Measurements from ENCODE around the gene VAV3. TPM values are rescaled to one million over a fixed set of nuclear protein-coding genes. Genes with fewer than 3 reads are reported as not detected.

VAV3 gene
- total RNA-seq, 1 experiment from 2014 or later = not detected

- no peak for DNase-seq (ENCODE audit: low read depth, low spot score)
- peaks cover 13% of the 10 kb centered on the region; the same call in 1 of the 2 replicates for H3K27me3 ChIP-seq (ENCODE audit: insufficient read depth, low read length)
- TF ChIP-seq ZNF274 (IDR thresholded peaks at IDR 0.05; ENCODE audit: low read depth, low read length) (no peak), EGR1 (IDR thresholded peaks at IDR 0.05; ENCODE audit: low read depth) (no peak), SP1 (IDR thresholded peaks at IDR 0.05; ENCODE audit: low read depth) (no peak), ZBTB33 (IDR thresholded peaks at IDR 0.05; ENCODE audit: extremely low read depth, insufficient replicate concordance, low read length) (no peak), CEBPB (IDR thresholded peaks at IDR 0.05; ENCODE audit: low read depth) (no peak), FOSL1 (IDR thresholded peaks at IDR 0.05; ENCODE audit: low read depth) (no peak), CBX3 (IDR thresholded peaks at IDR 0.05; ENCODE audit: low read depth) (no peak), TCF7L2 (IDR thresholded peaks at IDR 0.05; ENCODE audit: borderline replicate concordance, extremely low read depth, insufficient read depth, insufficient read length) (no peak), ELF1 (IDR thresholded peaks at IDR 0.05; ENCODE audit: borderline replicate concordance, low read depth) (no peak), MAX (IDR thresholded peaks at IDR 0.05) (no peak), REST (IDR thresholded peaks at IDR 0.05; ENCODE audit: low read depth) (no peak), POLR2AphosphoS5 (IDR thresholded peaks at IDR 0.05; ENCODE audit: low read depth, low read length) (no peak), YY1 (IDR thresholded peaks at IDR 0.05; ENCODE audit: extremely low read depth, insufficient replicate concordance, low read depth, low read length) (no peak), POLR2A (IDR thresholded peaks at IDR 0.05; ENCODE audit: borderline replicate concordance, extremely low read depth, insufficient read depth, insufficient read length) (no peak), ZFX (IDR thresholded peaks at IDR 0.05) (no peak), RAD21 (IDR thresholded peaks at IDR 0.05; ENCODE audit: low read depth) (no peak)
- intact Hi-C loops (cut with micrococcal nuclease) = no loop called here
- ChIA-PET POLR2A (no interaction called here), CTCF (no interaction called here), RAD21 (ENCODE audit: low non-redundant PET in 1 of 2, low total read pairs in 2 of 2, uncharacterized antibody in 2 of 2, unreplicated experiment in 2 of 2) (no interaction called here)
- no peak overlapping the region for H2AFZ ChIP-seq (ENCODE audit: low read depth, low read length, poor library complexity, severe bottlenecking)
- no peak overlapping the region for H3K9ac ChIP-seq (ENCODE audit: low read length)
- BruUV-seq (replicated peaks) = no TSS peak
- no peaks in the 10 kb centered on the region for H3K4me1 ChIP-seq (ENCODE audit: control insufficient read depth in 1 of 2, insufficient read depth in 2 of 2, low read length in 2 of 2)
- H4K20me1 ChIP-seq (ENCODE audit: insufficient read depth) = no peaks in the 10 kb centered on the region
- H3K27ac ChIP-seq (ENCODE audit: low read depth, low read length) = no peak overlapping the region
- no peaks in the 10 kb centered on the region for H3K9me3 ChIP-seq (ENCODE audit: control insufficient read depth in 1 of 2, insufficient read depth in 1 of 2, low read depth in 1 of 2, low read length in 2 of 2)
- ATAC-seq = no peak
- H3K4me3 ChIP-seq (replicated peaks in 1 of 2; ENCODE audit: low read depth in 1 of 2, low read length in 2 of 2) = no peak overlapping the region
- no peaks in the 10 kb centered on the region for H3K79me2 ChIP-seq (ENCODE audit: insufficient read depth, low read length)
- H3K4me2 ChIP-seq (ENCODE audit: low read length) = no peak overlapping the region
- H3K9me2 ChIP-seq (ENCODE audit: insufficient read depth) = no peaks in the 10 kb centered on the region
- no peaks in the 10 kb centered on the region for H3K36me3 ChIP-seq (ENCODE audit: control insufficient read depth in 1 of 2, insufficient read depth in 2 of 2, low read length in 2 of 2)
Observed at GRCh38 chr1:107914119-107914765, 50.7 kb downstream of the VAV3 start.
